Renal pelvis (tissue), 12 donors: ENCODE data around the gene ZNG1F. TPM values are rescaled to one million over a fixed set of nuclear protein-coding genes. Genes with fewer than 3 reads are reported as not detected.
"Not testable (repeated sequence)": the region's sequence is repeated elsewhere in the genome, so short reads cannot be mapped to it uniquely, and the experiment has no call there.

Experiments used
- DNase-seq: peaks from one replicate; pipeline ENCODE4 v3.0.0-alpha.2; 2013
- long read RNA-seq, 16 experiments: transcript quantifications; one replicate each; lab custom pipeline, GENCODE V29; 2026
- polyA plus RNA-seq, 3 donors: library from polyadenylated mRNA; unstranded; fragments of 120-200 nt; gene quantifications; one replicate each; pipeline ENCODE4 v1.2.1, GENCODE V29; 2013; ENCODE audit not compliant: insufficient read length in 3 of 3

ZNG1F gene
- 10 to 100 TPM; 10.4 to 27.7 (median 26.5) TPM for polyA plus RNA-seq
- long read RNA-seq, donor 1, partial matches to known transcripts: 21 of 21 reads
- long read RNA-seq, donor 1, other reads (novel, unspliced or antisense): 0 of 21 reads
- long read RNA-seq, donor 2, partial matches to known transcripts: 22 of 23 reads
- long read RNA-seq, donor 2, other reads (novel, unspliced or antisense): 0 of 23 reads
- long read RNA-seq, donor 3, partial matches to known transcripts: 13 of 13 reads
- long read RNA-seq, donor 3, other reads (novel, unspliced or antisense): 0 of 13 reads
- long read RNA-seq, donor 4, partial matches to known transcripts: 21 of 21 reads
- long read RNA-seq, donor 4, other reads (novel, unspliced or antisense): 0 of 21 reads
- long read RNA-seq, donor 5: 0 reads
- long read RNA-seq, donor 6, partial matches to known transcripts: 16 of 17 reads
- long read RNA-seq, donor 6, other reads (novel, unspliced or antisense): 0 of 17 reads
- long read RNA-seq, donor 7, partial matches to known transcripts: 25 of 25 reads
- long read RNA-seq, donor 7, other reads (novel, unspliced or antisense): 0 of 25 reads
- long read RNA-seq, donor 8, partial matches to known transcripts: 7 of 7 reads
- long read RNA-seq, donor 8, other reads (novel, unspliced or antisense): 0 of 7 reads
- long read RNA-seq, donor 9, partial matches to known transcripts: 25 of 26 reads
- long read RNA-seq, donor 9, other reads (novel, unspliced or antisense): 0 of 26 reads
- long read RNA-seq, donor 10, partial matches to known transcripts: 19 of 22 reads
- long read RNA-seq, donor 10, other reads (novel, unspliced or antisense): 0 of 22 reads
- long read RNA-seq, donor 11: 0 reads
- long read RNA-seq, donor 12, partial matches to known transcripts: 18 of 22 reads
- long read RNA-seq, donor 12, other reads (novel, unspliced or antisense): 0 of 22 reads
- long read RNA-seq, donor 13, partial matches to known transcripts: 5 of 6 reads
- long read RNA-seq, donor 13, other reads (novel, unspliced or antisense): 0 of 6 reads
- long read RNA-seq, donor 14: 0 reads
- long read RNA-seq, donor 15, partial matches to known transcripts: 26 of 27 reads
- long read RNA-seq, donor 15, other reads (novel, unspliced or antisense): 0 of 27 reads
- long read RNA-seq, donor 16, partial matches to known transcripts: 19 of 21 reads
- long read RNA-seq, donor 16, other reads (novel, unspliced or antisense): 0 of 21 reads

GRCh38 chr9:41189217-41189616 is at the start of gene ZNG1F:
Gene ZNG1F, minus strand, starts transcription at chr9:41189317. Its CDS starts 59 bp downstream, at chr9:41189258.
- not testable (repeated sequence) for DNase-seq

GRCh38 chr9:41237110-41237749 is 48.1 kb upstream of the ZNG1F start:
- not testable (repeated sequence) for DNase-seq

- DNase-seq: not testable (repeated sequence)
Observed at GRCh38 chr9:41236486-41237109, 47.5 kb upstream of the ZNG1F start.

GRCh38 chr9:41234811-41235805 is 46.0 kb upstream of the ZNG1F start:
- not testable (repeated sequence) for DNase-seq

GRCh38 chr9:41234221-41234620 is 45.1 kb upstream of the ZNG1F start:
- DNase-seq: not testable (repeated sequence)

- not testable (repeated sequence) for DNase-seq
Observed at GRCh38 chr9:41232326-41232725, 43.2 kb upstream of the ZNG1F start.

- DNase-seq: not testable (repeated sequence)
Observed at GRCh38 chr9:41230418-41230817, 41.3 kb upstream of the ZNG1F start.

- DNase-seq: no peak
Observed at GRCh38 chr9:41229408-41230401, 40.6 kb upstream of the ZNG1F start.

GRCh38 chr9:41219831-41220230 is 30.7 kb upstream of the ZNG1F start:
- not testable (repeated sequence) for DNase-seq

- not testable (repeated sequence) for DNase-seq
Observed at GRCh38 chr9:41188439-41188838, 678 bp downstream of the ZNG1F start.

GRCh38 chr9:41174994-41175393 is 14.1 kb downstream of the ZNG1F start:
- DNase-seq: not testable (repeated sequence)

GRCh38 chr9:41150116-41150515 is 39.0 kb downstream of the ZNG1F start:
- not testable (repeated sequence) for DNase-seq

GRCh38 chr9:41141878-41142277 is 47.2 kb downstream of the ZNG1F start:
- DNase-seq: not testable (repeated sequence)

GRCh38 chr9:41128581-41128980 is 60.5 kb downstream of the ZNG1F start, which contains the start of gene FOXD4L6:
Gene FOXD4L6, minus strand, starts transcription at chr9:41128681. Its CDS starts 298 bp downstream, at chr9:41128383.
- DNase-seq: not testable (repeated sequence)

- DNase-seq: not testable (repeated sequence)
Observed at GRCh38 chr9:41126746-41127446, 62.2 kb downstream of the ZNG1F start.

- DNase-seq: not testable (repeated sequence)
Observed at GRCh38 chr9:41125936-41126335, 63.2 kb downstream of the ZNG1F start.

- DNase-seq: not testable (repeated sequence)
Observed at GRCh38 chr9:41125109-41125658, 63.9 kb downstream of the ZNG1F start.
